Mammary epithelial cell (primary cell): ENCODE results near the gene ARHGEF2.

Source experiments
- CTCF ChIP-seq, 2 donors: IDR thresholded peaks in 1 of 2; conservative IDR thresholded peaks in 1 of 2; 2 replicates each; pipeline ENCODE4 v1.5.1; 2011 to 2012; ENCODE audit warnings: inconsistent platforms in 2 of 2, low read length in 2 of 2, mild to moderate bottlenecking in 2 of 2, control low read depth in 1 of 2, low read depth in 1 of 2; ENCODE audit not compliant: insufficient read depth in 1 of 2; ENCODE audit errors: extremely low read depth in 1 of 2
- EZH2 ChIP-seq: IDR thresholded peaks from 2 replicates; pipeline ENCODE4 v1.6.1; 2012; ENCODE audit warnings: low read length, inconsistent platforms, borderline replicate concordance

- TF ChIP-seq CTCF (conservative IDR thresholded peaks at IDR 0.05 in 1 of 2, IDR thresholded peaks at IDR 0.05 in 1 of 2; ENCODE audit: extremely low read depth in 1 of 2, insufficient read depth in 1 of 2, low read depth in 1 of 2, low read length in 2 of 2) = no peak
- no peak for TF ChIP-seq EZH2
Measured at GRCh38 chr1:156026588-156026987, 48.2 kb upstream of the ARHGEF2 start.
